ENCODE results near the gene COL4A2. TPM values are rescaled to one million over a fixed set of nuclear protein-coding genes. Genes with fewer than 3 reads are reported as not detected.
A peak's percentile ranks its signal among the peaks of the same experiment; 100 is the strongest.
"Not testable (repeated sequence)": the region's sequence is repeated elsewhere in the genome, so short reads cannot be mapped to it uniquely, and the experiment has no call there.

Gene COL4A2
- total RNA-seq, 4 donors from 2014 or later: 97.6 to 193 (median 131) TPM

- WGBS, 2 donors: 52 to 63% methylated on average over 9 to 19 of the region's 19 CpGs
- H3K27ac ChIP-seq: peak overlapping the region; percentile 46 to 86 (median 69)
Observed at GRCh38 chr13:110319774-110320509, 12.9 kb downstream of the COL4A2 start.

GRCh38 chr13:110320645-110321044, 13.6 kb downstream of the COL4A2 start:
- no peak for DNase-seq
- H3K27me3 ChIP-seq: no peaks in the 10 kb centered on the region
- H3K9me3 ChIP-seq: no peaks in the 10 kb centered on the region
- no peak overlapping the region for H3K4me3 ChIP-seq (replicated peaks in 1 of 3)
- peak overlapping the region in 2 of 3 donors; percentile 69 to 86 for H3K27ac ChIP-seq
- TF ChIP-seq, protein P1, sequence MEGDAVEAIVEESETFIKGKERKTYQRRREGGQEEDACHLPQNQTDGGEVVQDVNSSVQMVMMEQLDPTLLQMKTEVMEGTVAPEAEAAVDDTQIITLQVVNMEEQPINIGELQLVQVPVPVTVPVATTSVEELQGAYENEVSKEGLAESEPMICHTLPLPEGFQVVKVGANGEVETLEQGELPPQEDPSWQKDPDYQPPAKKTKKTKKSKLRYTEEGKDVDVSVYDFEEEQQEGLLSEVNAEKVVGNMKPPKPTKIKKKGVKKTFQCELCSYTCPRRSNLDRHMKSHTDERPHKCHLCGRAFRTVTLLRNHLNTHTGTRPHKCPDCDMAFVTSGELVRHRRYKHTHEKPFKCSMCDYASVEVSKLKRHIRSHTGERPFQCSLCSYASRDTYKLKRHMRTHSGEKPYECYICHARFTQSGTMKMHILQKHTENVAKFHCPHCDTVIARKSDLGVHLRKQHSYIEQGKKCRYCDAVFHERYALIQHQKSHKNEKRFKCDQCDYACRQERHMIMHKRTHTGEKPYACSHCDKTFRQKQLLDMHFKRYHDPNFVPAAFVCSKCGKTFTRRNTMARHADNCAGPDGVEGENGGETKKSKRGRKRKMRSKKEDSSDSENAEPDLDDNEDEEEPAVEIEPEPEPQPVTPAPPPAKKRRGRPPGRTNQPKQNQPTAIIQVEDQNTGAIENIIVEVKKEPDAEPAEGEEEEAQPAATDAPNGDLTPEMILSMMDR (IDR thresholded peaks at IDR 0.05): no peak
- no peak for TF ChIP-seq POLR2A (IDR thresholded peaks at IDR 0.05)
- H3K4me1 ChIP-seq: peaks cover 86 to 99% of the 10 kb centered on the region in 2 donors
- intact Hi-C loops (cut with DNase I): no loop called here
- no peaks in the 10 kb centered on the region for H3K36me3 ChIP-seq
- WGBS, 2 donors: 19% methylated on average over 2 of the region's 2 CpGs

More at GRCh38 chr13:110319774-110320509, 12.9 kb downstream of the COL4A2 start:
- peaks cover 86 to 99% of the 10 kb centered on the region in 2 donors for H3K4me1 ChIP-seq
- DNase-seq: peak; percentile 76 to 81
- H3K4me3 ChIP-seq (replicated peaks in 1 of 3): no peak overlapping the region
- TF ChIP-seq POLR2A (IDR thresholded peaks at IDR 0.05): no peak
- TF ChIP-seq, protein P1 (IDR thresholded peaks at IDR 0.05): no peak
- no peaks in the 10 kb centered on the region for H3K36me3 ChIP-seq
- no peaks in the 10 kb centered on the region for H3K9me3 ChIP-seq
- intact Hi-C loops (cut with DNase I): loop anchor here (10.0 kb wide), 1 partner anchor 95 kb away; no protein-coding TSS in a partner anchor
- no peaks in the 10 kb centered on the region for H3K27me3 ChIP-seq

- H3K27me3 ChIP-seq; H3K4me3 ChIP-seq (replicated peaks in 1 of 3); H3K9me3 ChIP-seq; H3K36me3 ChIP-seq; DNase-seq; intact Hi-C loops (cut with DNase I): not testable (repeated sequence)
- H3K4me1 ChIP-seq: peaks cover 92 to 99% of the 10 kb centered on the region in 2 donors
- H3K27ac ChIP-seq: peak overlapping the region in 1 of 3 donors; percentile 69
- 82 to 86% methylated on average over 3 of the region's 3 CpGs for WGBS, 2 donors
Observed at GRCh38 chr13:110321573-110321972, 14.5 kb downstream of the COL4A2 start.

DNA sequence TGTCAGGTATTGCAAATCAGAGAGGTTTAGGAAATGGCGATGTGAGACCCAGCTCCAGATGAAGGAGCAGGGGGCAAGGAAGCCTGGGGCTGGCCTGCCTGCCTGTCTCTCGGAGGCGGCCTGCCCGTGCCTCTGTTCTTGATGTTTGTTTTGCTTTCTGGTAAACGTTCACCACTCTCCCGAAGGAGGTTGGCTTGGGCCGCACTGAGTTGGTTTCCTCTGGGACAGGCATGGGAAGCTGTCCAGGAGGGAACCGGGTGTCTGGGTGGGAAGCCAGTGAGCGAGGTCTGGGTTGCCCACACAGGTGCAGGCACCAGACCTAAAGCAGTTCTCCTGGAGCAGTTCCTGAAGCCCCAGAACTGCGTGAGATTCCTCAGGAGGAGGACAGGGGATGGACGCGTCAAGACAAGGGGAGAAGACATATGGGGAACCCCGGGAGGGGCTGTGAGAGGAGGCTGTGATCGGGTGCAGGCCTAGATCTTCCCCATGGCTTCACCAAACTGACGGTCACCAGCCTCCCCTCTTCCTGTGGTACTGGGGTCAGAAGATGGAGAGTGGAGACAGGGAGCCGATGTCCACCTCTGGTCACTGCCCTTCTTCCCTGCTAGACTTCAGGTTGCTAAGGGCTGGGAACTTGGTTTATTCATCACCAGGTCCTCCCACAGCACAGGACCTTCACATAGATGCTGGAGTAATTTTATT, 15.2 kb downstream of the COL4A2 start:
- peak in 1 of 2 donors; percentile 48 for DNase-seq
- intact Hi-C loops (cut with DNase I): no loop called here
- H3K4me3 ChIP-seq (replicated peaks in 1 of 3): no peak overlapping the region
- H3K9me3 ChIP-seq: no peaks in the 10 kb centered on the region
- no peaks in the 10 kb centered on the region for H3K36me3 ChIP-seq
- TF ChIP-seq, protein P1 (IDR thresholded peaks at IDR 0.05): no peak
- no peak for TF ChIP-seq POLR2A (IDR thresholded peaks at IDR 0.05)
- H3K4me1 ChIP-seq: peaks cover 94 to 99% of the 10 kb centered on the region in 2 donors
- WGBS, 2 donors: 63 to 74% methylated on average over 16 of the region's 16 CpGs
- no peak overlapping the region for H3K27ac ChIP-seq
- no peaks in the 10 kb centered on the region for H3K27me3 ChIP-seq

DNA sequence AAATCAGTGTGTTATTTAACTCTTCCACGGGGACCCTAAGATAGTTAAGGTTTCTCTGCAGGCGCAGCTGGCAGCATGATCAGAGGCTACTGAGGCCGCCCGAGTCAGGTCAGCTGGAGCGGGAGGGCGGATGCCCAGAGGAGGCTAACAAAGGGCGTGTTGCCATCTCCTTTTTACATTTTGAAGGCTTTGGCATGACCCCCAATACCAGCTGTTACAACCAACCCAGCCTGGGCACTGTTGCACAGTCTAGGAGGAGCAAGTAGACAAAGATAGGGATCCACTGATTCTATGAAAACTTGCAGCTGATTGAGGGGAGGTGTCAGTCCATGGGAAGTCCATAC, 15.7 kb downstream of the COL4A2 start:
- Histone ChIP-seq H3K4me1 (peaks cover 96 to 100% of the 10 kb centered on the region in 2 donors), H3K36me3 (no peaks in the 10 kb centered on the region), H3K27ac (no peak overlapping the region), H3K9me3 (no peaks in the 10 kb centered on the region), H3K27me3 (no peaks in the 10 kb centered on the region), H3K4me3 (replicated peaks in 1 of 3) (no peak overlapping the region)
- TF ChIP-seq, protein P1 (IDR thresholded peaks at IDR 0.05): no peak
- TF ChIP-seq POLR2A (IDR thresholded peaks at IDR 0.05): no peak
- intact Hi-C loops (cut with DNase I): no loop called here
- no peak for DNase-seq
- 86 to 97% methylated on average over 7 of the region's 7 CpGs for WGBS, 2 donors
